BJ (cell line): ENCODE data around the gene SBF1. TPM values are rescaled to one million over a fixed set of nuclear protein-coding genes. Genes with fewer than 3 reads are reported as not detected.

Source experiments
- CTCF ChIA-PET: fragments of 350-600 bp; formaldehyde crosslinking; extraction: SDS; loops from one replicate; lab custom pipeline; 2021; ENCODE audit warnings: antibody characterized with exemption, inconsistent platforms; lab: Yijun Ruan, JAX
- POLR2A ChIA-PET: fragments of 300-600 bp; sonication (Branson Sonifier 250); formaldehyde crosslinking; extraction: SDS; loops from one replicate; lab custom pipeline; 2021; ENCODE audit warnings: antibody characterized with exemption; lab: Charles Lee
- DNase-seq: peaks from one replicate; pipeline ENCODE4 v3.0.0-alpha.2; 2011; ENCODE audit warnings: low read depth
- H3K27me3 ChIP-seq: 2 replicates; pipeline ENCODE4 v1.6.0; 2011; ENCODE audit warnings: low read length; ENCODE audit not compliant: control insufficient read depth, insufficient read depth
- H3K36me3 ChIP-seq: 2 replicates; pipeline ENCODE4 v1.5.1; 2011; ENCODE audit warnings: low read length; ENCODE audit not compliant: control insufficient read depth, insufficient read depth
- H3K4me3 ChIP-seq: 2 replicates; pipeline ENCODE4 v1.5.1; 2011; ENCODE audit warnings: low read depth, mild to moderate bottlenecking, control low read depth, low read length
- CTCF ChIP-seq: IDR thresholded peaks from 2 replicates; pipeline ENCODE4 v1.5.1; 2011; ENCODE audit warnings: low read depth, mild to moderate bottlenecking, control low read depth, inconsistent platforms, low read length, moderate library complexity; ENCODE audit not compliant: insufficient read depth
- polyA plus RNA-seq: library from polyadenylated mRNA; depleted of rRNA; stranded (reverse); fragments of >200 nt; gene quantifications from 2 replicates; pipeline ENCODE4 v1.2.3, GENCODE V29; 2011

SBF1 gene
- polyA plus RNA-seq, 1 experiment: 34.7 TPM

- ChIA-PET POLR2A (no interaction called here), CTCF (interaction anchor here (1.2 kb wide), 1 partner anchor 55 kb away, joined by 3 read pairs; the partner anchor contains the start of gene SCO2)
- no peak for TF ChIP-seq CTCF
- H3K27me3 ChIP-seq: no peaks in the 10 kb centered on the region
- H3K36me3 ChIP-seq: peaks cover 26% of the 10 kb centered on the region
- DNase-seq: no peak
- H3K4me3 ChIP-seq: no peak overlapping the region
These were observed 4.3 kb downstream of the SBF1 start for GRCh38 chr22:50470491-50470890.

- ChIA-PET CTCF (interaction anchor here (1.2 kb wide), 1 partner anchor 56 kb away, joined by 3 read pairs; the partner anchor contains the start of gene SCO2), POLR2A (no interaction called here)
- DNase-seq: no peak
- TF ChIP-seq CTCF: no peak
- peaks cover 34% of the 10 kb centered on the region for H3K36me3 ChIP-seq
- no peak overlapping the region for H3K4me3 ChIP-seq
- H3K27me3 ChIP-seq: no peaks in the 10 kb centered on the region
These were observed 5.2 kb downstream of the SBF1 start for GRCh38 chr22:50469377-50470305.

GRCh38 chr22:50468626-50469025 is 6.2 kb downstream of the SBF1 start:
- CTCF ChIA-PET: interaction anchor here (0.6 kb wide), 1 partner anchor 12 kb away, joined by 3 read pairs; no protein-coding TSS in a partner anchor
- POLR2A ChIA-PET: no interaction called here
- DNase-seq: no peak

GRCh38 chr22:50467773-50468440 is 6.9 kb downstream of the SBF1 start:
- Histone ChIP-seq H3K36me3 (peaks cover 46% of the 10 kb centered on the region), H3K27me3 (no peaks in the 10 kb centered on the region), H3K4me3 (no peak overlapping the region)
- CTCF ChIA-PET: no interaction called here
- TF ChIP-seq CTCF: no peak
- POLR2A ChIA-PET: no interaction called here
- no peak for DNase-seq

More at GRCh38 chr22:50468626-50469025, 6.2 kb downstream of the SBF1 start:
- Histone ChIP-seq H3K4me3 (no peak overlapping the region), H3K36me3 (peaks cover 43% of the 10 kb centered on the region), H3K27me3 (no peaks in the 10 kb centered on the region)
- no peak for TF ChIP-seq CTCF

- no peak overlapping the region for H3K4me3 ChIP-seq
- no peak for TF ChIP-seq CTCF
- ChIA-PET CTCF (no interaction called here), POLR2A (no interaction called here)
- no peaks in the 10 kb centered on the region for H3K27me3 ChIP-seq
- H3K36me3 ChIP-seq: peaks cover 51% of the 10 kb centered on the region
- DNase-seq: no peak
These were observed 7.5 kb downstream of the SBF1 start for GRCh38 chr22:50467341-50467740.
